HFFc6 (cell line): ENCODE measurements around the gene MEDAG. TPM values are rescaled to one million over a fixed set of nuclear protein-coding genes. Genes with fewer than 3 reads are reported as not detected.

ENCODE experiments used
- DNase-seq: peaks from one replicate; pipeline ENCODE4 v3.0.0-alpha.2; 2018
- H3K27ac Mint-ChIP-seq: 2 replicates; pipeline ENCODE4 v1.8.0; 2020; ENCODE audit warnings: mild to moderate bottlenecking, mixed read lengths
- H3K27me3 Mint-ChIP-seq: 2 replicates; pipeline ENCODE4 v1.8.0; 2021; ENCODE audit warnings: mild to moderate bottlenecking, moderate library complexity, mixed read lengths; ENCODE audit not compliant: insufficient read depth
- H3K36me3 Mint-ChIP-seq: 2 replicates; pipeline ENCODE4 v1.8.0; 2021; ENCODE audit warnings: low read depth, mixed read lengths
- H3K4me1 Mint-ChIP-seq: 2 replicates; pipeline ENCODE4 v1.8.0; 2020; ENCODE audit warnings: low read depth, mixed read lengths
- H3K4me3 Mint-ChIP-seq: 2 replicates; pipeline ENCODE4 v1.8.0; 2020; ENCODE audit warnings: mild to moderate bottlenecking, moderate library complexity, mixed read lengths
- H3K9me3 Mint-ChIP-seq: 2 replicates; pipeline ENCODE4 v1.8.0; 2020; ENCODE audit warnings: mild to moderate bottlenecking, mixed read lengths
- CTCF ChIP-seq: fragments of 200-600 bp; sonication (generic); IDR thresholded peaks from 2 replicates; pipeline ENCODE4 v1.5.0; 2021; ENCODE audit warnings: antibody characterized with exemption, mild to moderate bottlenecking
- total RNA-seq, 6 experiments: library from RNA; stranded (reverse); fragmentation: NEBNext Ultra II Directional; extraction: Animal tissue kit (Norgen Biotek cat#: 25700); gene quantifications; 2 replicates in 1 of 6; 3 replicates in 5 of 6; pipeline ENCODE4 v1.2.3, GENCODE V29; 2021

Gene MEDAG
- total RNA-seq, 6 experiments from 2014 or later = 0.11 to 0.40 (median 0.33) TPM; not detected in 3

- H3K27ac Mint-ChIP-seq = no peak overlapping the region
Observed at GRCh38 chr13:30934803-30935202, 28.7 kb downstream of the MEDAG start.

GRCh38 chr13:30936971-30937370 lies 30.9 kb downstream of the MEDAG start:
- no peaks in the 10 kb centered on the region; the same call in 1 of the 2 replicates for H3K36me3 Mint-ChIP-seq

More at GRCh38 chr13:30934803-30935202, 28.7 kb downstream of the MEDAG start:
- no peak for DNase-seq
- Mint-ChIP-seq H3K4me1 (no peaks in the 10 kb centered on the region), H3K9me3 (no peaks in the 10 kb centered on the region), H3K36me3 (no peaks in the 10 kb centered on the region; the same call in 1 of the 2 replicates), H3K27me3 (peaks cover 41% of the 10 kb centered on the region), H3K4me3 (no peak overlapping the region)
- TF ChIP-seq CTCF = no peak

GRCh38 chr13:30943881-30944280 lies 37.8 kb downstream of the MEDAG start:
- Mint-ChIP-seq H3K27me3 (peaks cover 19% of the 10 kb centered on the region), H3K27ac (no peak overlapping the region), H3K4me3 (no peak overlapping the region), H3K36me3 (peaks cover 7% of the 10 kb centered on the region; the same call in 1 of the 2 replicates), H3K9me3 (peaks cover 14% of the 10 kb centered on the region), H3K4me1 (no peaks in the 10 kb centered on the region)
- no peak for DNase-seq
- TF ChIP-seq CTCF = no peak

More at GRCh38 chr13:30936971-30937370, 30.9 kb downstream of the MEDAG start:
- no peak for TF ChIP-seq CTCF
- Mint-ChIP-seq H3K27ac (no peak overlapping the region), H3K9me3 (no peaks in the 10 kb centered on the region), H3K4me3 (no peak overlapping the region), H3K27me3 (peaks cover 36% of the 10 kb centered on the region), H3K4me1 (no peaks in the 10 kb centered on the region)
- DNase-seq = no peak

DNA sequence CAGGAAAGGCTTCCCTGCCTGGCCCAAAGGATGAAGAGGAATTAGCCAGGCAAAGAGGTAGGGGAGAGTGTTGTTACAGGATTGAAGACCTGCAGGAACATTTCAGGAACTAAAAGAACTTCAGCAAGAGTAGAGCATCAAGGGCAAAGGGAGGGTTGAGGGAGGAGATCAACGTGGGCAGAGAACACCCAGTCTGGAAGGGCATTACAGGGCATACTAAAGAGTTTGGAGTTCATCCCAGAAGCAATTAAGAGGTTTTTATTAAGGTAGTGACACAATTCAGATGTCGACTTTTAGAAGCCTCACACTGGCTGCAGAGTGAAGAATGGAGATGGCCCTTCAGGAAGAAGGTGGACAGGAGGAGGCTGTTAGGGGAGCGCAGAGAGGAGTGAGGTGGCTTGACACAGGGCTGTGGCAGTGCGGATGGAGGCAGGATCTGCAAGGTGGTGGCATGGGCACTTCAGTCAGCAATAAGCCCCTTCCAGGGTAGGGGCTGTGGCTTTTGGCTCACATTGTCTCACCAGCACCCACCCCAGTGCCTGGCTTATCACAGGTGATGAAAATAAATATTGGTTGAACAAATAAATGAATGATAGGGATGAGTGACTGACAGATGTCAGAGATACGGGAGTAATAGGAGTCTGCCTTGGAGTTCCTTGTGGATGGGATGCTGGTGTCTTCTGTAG lies 51.3 kb downstream of the MEDAG start:
- H3K27me3 Mint-ChIP-seq = peaks cover 33% of the 10 kb centered on the region
- DNase-seq = no peak
- no peak overlapping the region for H3K27ac Mint-ChIP-seq
- H3K36me3 Mint-ChIP-seq = no peaks in the 10 kb centered on the region
- H3K4me3 Mint-ChIP-seq = no peak overlapping the region
- no peaks in the 10 kb centered on the region for H3K4me1 Mint-ChIP-seq
- H3K9me3 Mint-ChIP-seq = peaks cover 15% of the 10 kb centered on the region
- no peak for TF ChIP-seq CTCF

- no peak overlapping the region for H3K4me3 Mint-ChIP-seq
- H3K27me3 Mint-ChIP-seq = peaks cover 45% of the 10 kb centered on the region
- H3K36me3 Mint-ChIP-seq = no peaks in the 10 kb centered on the region
- peaks cover 6% of the 10 kb centered on the region for H3K4me1 Mint-ChIP-seq
- TF ChIP-seq CTCF = no peak
- no peak overlapping the region for H3K27ac Mint-ChIP-seq
- H3K9me3 Mint-ChIP-seq = peaks cover 15% of the 10 kb centered on the region
- no peak for DNase-seq
Observed at GRCh38 chr13:30959678-30960077, 53.6 kb downstream of the MEDAG start.
